Hypothalamus (tissue), 51 donors: ENCODE data around the gene PABPN1L.

ENCODE experiments used
- DNase-seq, 51 donors: peaks; one replicate each; lab custom pipeline; 2025; lab: John Stamatoyannopoulos, UW

Gene PABPN1L

DNA sequence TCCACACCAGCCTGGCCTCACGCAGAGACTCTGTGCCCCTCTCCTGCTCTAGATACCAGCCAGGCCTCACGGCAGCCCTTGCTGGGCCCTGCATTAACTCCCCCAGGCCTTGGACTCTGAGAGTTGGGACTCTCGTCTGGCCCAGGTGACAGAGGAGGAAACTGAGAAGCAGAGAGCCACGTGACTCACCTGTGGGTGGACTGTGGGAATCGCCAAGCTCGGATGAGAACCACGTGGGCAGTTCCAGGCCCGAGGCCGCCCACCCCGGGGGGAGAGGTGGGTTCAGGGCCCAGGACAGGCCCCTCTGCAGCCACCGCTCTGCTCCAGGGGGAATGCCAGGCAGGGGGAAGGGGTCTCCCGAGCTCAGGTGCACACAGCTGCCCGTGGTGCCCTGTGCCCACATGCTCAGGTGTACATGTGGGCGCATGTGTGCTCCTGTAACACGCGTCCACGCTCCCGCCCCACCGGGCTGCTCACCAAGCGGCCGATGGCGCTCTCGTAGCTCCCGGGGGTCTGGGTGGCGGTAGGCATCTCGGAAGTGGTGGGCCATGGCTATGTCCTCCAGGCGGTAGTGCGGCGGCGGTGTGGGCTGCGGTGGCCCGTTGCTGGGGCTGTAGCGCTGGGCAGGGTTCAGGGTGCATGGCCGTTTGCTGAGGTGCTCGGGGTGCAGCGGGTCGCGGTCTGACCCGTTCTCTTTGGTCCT, 18.3 kb upstream of the PABPN1L start:
- no peak for DNase-seq

GRCh38 chr16:88883946-88884345, 17.5 kb upstream of the PABPN1L start:
- DNase-seq: peak in 2 of 51 donors; percentile 2 to 26

DNA sequence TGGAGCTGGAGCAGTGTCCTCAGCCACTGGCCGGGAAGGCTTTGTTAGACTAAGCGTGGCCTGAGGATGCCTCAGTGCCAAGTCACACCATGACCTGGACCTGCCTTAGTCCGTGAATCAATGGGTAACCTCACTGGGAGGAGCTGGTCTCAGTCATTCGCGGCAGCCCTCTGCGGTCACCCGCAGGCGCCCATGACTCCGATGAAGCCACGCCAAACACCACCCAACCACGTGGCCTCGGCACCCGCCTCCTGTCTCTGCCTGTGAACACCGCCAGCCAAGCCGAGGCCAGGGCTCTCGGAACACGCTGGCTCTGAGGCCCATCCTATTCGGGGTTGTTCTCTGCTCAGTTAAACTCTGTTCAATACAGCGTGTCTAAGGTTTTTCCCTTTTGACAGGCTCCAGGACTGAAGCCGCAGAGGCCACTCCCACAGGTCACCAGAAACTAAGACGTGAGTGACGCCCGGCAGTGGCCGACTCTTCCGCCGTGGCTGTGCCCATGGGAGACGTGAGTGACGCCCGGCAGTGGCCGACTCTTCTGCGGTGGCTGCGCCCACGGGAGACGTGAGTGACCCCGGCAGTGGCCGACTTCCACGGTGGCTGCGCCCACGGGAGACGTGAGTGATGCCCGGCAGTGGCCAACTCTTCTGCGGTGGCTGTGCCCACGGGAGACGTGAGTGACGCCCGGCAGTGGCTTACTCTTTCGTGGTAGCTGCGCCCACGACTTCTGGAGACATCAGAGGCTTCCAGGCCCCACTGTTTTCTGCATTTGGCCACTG, 16.8 kb upstream of the PABPN1L start:
- DNase-seq: peak in 1 of 51 donors; percentile 26

- no peak for DNase-seq
These were observed 16.0 kb upstream of the PABPN1L start for GRCh38 chr16:88882358-88883030.

- DNase-seq: no peak
These were observed 15.4 kb upstream of the PABPN1L start for GRCh38 chr16:88881675-88882357.

DNA sequence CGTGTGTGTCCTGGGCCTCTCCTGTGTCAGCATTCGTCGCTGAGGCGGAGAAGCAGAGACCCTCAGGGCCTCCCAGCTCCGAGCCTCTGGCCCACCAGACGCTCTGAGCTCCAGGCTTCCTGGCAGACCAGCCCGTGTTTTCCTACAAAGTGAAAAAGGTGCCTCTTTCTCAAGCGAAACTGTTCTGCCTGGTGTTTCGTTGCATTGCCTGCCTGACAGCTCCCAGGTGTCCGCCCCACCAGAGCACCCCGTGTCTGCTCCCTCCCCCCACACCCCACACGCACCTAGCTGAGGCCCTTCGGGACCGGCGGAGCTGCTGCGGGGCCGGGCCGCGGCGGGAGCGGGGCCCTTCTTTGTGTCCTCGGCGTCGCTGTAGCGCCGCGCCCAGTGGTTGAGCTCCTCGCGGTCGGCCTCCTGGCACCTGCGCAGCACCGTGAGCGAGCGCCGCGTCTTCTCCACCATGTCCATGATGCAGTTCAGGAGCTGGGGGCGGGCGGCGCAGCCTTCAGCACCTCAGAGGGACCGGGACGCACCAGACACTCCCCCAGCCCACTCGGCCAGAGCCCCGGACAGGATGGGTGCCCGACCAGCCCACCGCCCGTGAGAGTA, 14.7 kb upstream of the PABPN1L start:
- peak in 1 of 51 donors; percentile 5 for DNase-seq

GRCh38 chr16:88880226-88881006, 14.0 kb upstream of the PABPN1L start:
- DNase-seq: no peak

- DNase-seq: no peak
These were observed 13.3 kb upstream of the PABPN1L start for GRCh38 chr16:88879788-88880055.

- peak in 1 of 51 donors; percentile 11 for DNase-seq
These were observed 12.7 kb upstream of the PABPN1L start for GRCh38 chr16:88878967-88879787.

GRCh38 chr16:88878356-88878755, 11.9 kb upstream of the PABPN1L start:
- no peak for DNase-seq

GRCh38 chr16:88877564-88878289, 11.3 kb upstream of the PABPN1L start:
- no peak for DNase-seq

GRCh38 chr16:88876942-88877526, 10.6 kb upstream of the PABPN1L start:
- no peak for DNase-seq

DNA sequence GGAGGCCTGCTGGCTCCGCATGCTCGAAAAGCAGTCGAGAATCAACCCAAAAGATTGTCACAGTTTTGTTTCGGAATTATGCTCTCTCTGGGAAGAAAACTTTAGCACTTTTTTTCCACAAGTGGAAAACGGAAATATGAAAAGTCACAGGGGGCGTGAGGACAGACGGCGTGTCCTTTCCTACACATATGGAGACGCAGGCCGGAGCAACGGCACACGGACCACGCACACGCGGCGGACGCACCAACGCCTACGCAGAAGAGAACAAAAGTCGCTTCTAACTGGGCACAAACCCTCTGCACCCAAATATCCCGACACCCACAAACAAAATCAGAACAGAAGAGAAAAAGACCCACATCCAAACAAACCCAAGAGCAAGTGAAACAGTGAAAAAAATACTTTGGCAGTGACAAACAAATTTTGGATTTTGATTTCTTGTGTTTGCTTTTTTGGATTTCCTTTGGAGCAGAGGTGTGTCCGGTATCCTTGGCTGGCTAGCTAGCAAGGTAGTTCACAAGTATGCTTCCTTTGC, 9.3 kb upstream of the PABPN1L start:
- no peak for DNase-seq

- no peak for DNase-seq
These were observed 8.6 kb upstream of the PABPN1L start for GRCh38 chr16:88874938-88875599.

- no peak for DNase-seq
These were observed 6.3 kb upstream of the PABPN1L start for GRCh38 chr16:88872650-88873331.

- DNase-seq: no peak
These were observed 5.4 kb upstream of the PABPN1L start for GRCh38 chr16:88871730-88872416.
